Stomach (tissue), 4 donors: ENCODE results near the gene PPP1R9A.

Source experiments
- EP300 ChIP-seq: sonication (generic); formaldehyde crosslinking; IDR thresholded peaks from one replicate; pipeline ENCODE4 v1.6.1; 2017; ENCODE audit warnings: antibody characterized with exemption
- POLR2A ChIP-seq, 4 donors: fragments of 450-650 bp; IDR thresholded peaks; one replicate each; pipeline ENCODE4 v1.6.1; 2016; ENCODE audit warnings: antibody characterized with exemption in 4 of 4, control low read depth in 2 of 4, mild to moderate bottlenecking in 1 of 4, moderate library complexity in 1 of 4
- POLR2AphosphoS5 ChIP-seq, 3 donors: sonication (generic); formaldehyde crosslinking; IDR thresholded peaks; one replicate each; pipeline ENCODE4 v1.6.1; 2016; ENCODE audit warnings: antibody characterized with exemption in 3 of 3
- TF ChIP-seq, protein P1 (sequence below), 7 experiments: fragments of 450-650 bp in 4 of 7; fragments of 200-600 bp in 3 of 7; sonication (generic) in 3 of 7; IDR thresholded peaks; one replicate each; pipeline ENCODE4 v1.5.1; 2016 to 2019; ENCODE audit warnings: antibody characterized with exemption in 7 of 7, control low read depth in 2 of 7, mild to moderate bottlenecking in 1 of 7

DNA sequence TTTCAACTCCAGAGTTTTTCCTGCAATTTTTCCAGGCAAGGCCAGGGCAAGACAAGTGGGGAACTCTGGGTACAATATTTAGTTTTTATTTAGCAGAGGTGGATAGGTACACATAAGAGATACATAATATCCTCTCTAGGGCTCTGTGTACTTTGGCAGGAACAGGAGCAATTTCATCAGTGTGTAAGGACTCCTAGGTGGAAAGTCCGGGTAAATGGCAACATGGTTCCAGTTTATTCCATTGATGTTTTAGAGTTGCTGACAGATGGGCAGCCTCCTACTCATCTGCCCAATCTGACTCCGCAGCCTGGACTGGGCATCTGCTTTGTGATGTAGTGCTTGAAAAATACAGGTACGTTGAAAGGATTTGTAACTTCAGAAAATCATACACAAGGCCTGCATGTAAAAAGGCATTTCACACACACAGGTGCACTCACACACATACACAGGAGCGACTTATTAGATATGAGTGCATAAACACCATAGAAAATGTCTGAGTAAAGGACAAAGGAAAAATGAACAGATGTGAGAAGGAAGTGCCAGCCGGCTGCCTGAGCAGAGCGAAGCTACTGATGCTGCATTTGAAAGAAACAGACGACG is 411.2 kb downstream of the PPP1R9A start:
- TF ChIP-seq, protein P1, sequence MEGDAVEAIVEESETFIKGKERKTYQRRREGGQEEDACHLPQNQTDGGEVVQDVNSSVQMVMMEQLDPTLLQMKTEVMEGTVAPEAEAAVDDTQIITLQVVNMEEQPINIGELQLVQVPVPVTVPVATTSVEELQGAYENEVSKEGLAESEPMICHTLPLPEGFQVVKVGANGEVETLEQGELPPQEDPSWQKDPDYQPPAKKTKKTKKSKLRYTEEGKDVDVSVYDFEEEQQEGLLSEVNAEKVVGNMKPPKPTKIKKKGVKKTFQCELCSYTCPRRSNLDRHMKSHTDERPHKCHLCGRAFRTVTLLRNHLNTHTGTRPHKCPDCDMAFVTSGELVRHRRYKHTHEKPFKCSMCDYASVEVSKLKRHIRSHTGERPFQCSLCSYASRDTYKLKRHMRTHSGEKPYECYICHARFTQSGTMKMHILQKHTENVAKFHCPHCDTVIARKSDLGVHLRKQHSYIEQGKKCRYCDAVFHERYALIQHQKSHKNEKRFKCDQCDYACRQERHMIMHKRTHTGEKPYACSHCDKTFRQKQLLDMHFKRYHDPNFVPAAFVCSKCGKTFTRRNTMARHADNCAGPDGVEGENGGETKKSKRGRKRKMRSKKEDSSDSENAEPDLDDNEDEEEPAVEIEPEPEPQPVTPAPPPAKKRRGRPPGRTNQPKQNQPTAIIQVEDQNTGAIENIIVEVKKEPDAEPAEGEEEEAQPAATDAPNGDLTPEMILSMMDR (IDR thresholded peaks at IDR 0.05) = no peak
- TF ChIP-seq POLR2A (IDR thresholded peaks at IDR 0.05) (no peak), POLR2AphosphoS5 (IDR thresholded peaks at IDR 0.05) (no peak), EP300 (no peak)
